Right ventricle myocardium superior (tissue), 1 donor: Measurements from ENCODE around the gene MCTP1. TPM values are rescaled to one million over a fixed set of nuclear protein-coding genes. Genes with fewer than 3 reads are reported as not detected.
"Not testable (repeated sequence)": the region's sequence is repeated elsewhere in the genome, so short reads cannot be mapped to it uniquely, and the experiment has no call there.

ENCODE experiments used
- ATAC-seq: fragments of 200-7000 bp; cut with Tn5 transposase; one replicate; pipeline ENCODE4 v1.9.1; 2020; ENCODE audit warnings: mild to moderate bottlenecking; ENCODE audit not compliant: poor library complexity
- DNase-seq: peaks from one replicate; pipeline ENCODE4 v3.0.0-alpha.2; 2020
- intact Hi-C: fragments of 100-400 bp; cut with DNase I; formaldehyde crosslinking; loops from one replicate; pipeline ENCODE4 v1.11.2; 2022
- total RNA-seq: library from RNA; stranded (reverse); fragmentation: NEBNext Ultra II Directional; extraction: Animal tissue kit (Norgen Biotek cat#: 25700); gene quantifications from one replicate; pipeline ENCODE4 v1.2.1, GENCODE V29; 2021
- donor health status: DM: no; HTN: yes; CAD: no; lungs with severe emphysema.

MCTP1 gene
- total RNA-seq, 1 donor from 2014 or later, result 7.1 TPM

- DNase-seq (no peak), ATAC-seq (no peak)
- intact Hi-C loops, result no loop called here
These were observed 261.8 kb downstream of the MCTP1 start for GRCh38 chr5:95022967-95023695.

- no peak for ATAC-seq
- DNase-seq, result no peak
- intact Hi-C loops, result no loop called here
These were observed 264.5 kb downstream of the MCTP1 start for GRCh38 chr5:95020345-95020744.

- ATAC-seq, result no peak
- intact Hi-C loops, result no loop called here
These were observed 265.9 kb downstream of the MCTP1 start for GRCh38 chr5:95018946-95019345.

GRCh38 chr5:95018511-95018910 lies 266.4 kb downstream of the MCTP1 start:
- intact Hi-C loops, result no loop called here
- no peak for ATAC-seq
- no peak for DNase-seq

More at GRCh38 chr5:95018946-95019345, 265.9 kb downstream of the MCTP1 start:
- no peak for DNase-seq

- intact Hi-C loops, result no loop called here
- no peak for ATAC-seq
These were observed 275.1 kb downstream of the MCTP1 start for GRCh38 chr5:95009812-95010211.

GRCh38 chr5:95007921-95008597 lies 276.8 kb downstream of the MCTP1 start:
- ATAC-seq, result no peak
- intact Hi-C loops, result no loop called here
- DNase-seq, result no peak

More at GRCh38 chr5:95009812-95010211, 275.1 kb downstream of the MCTP1 start:
- DNase-seq, result no peak

- ATAC-seq, result no peak
- DNase-seq, result no peak
- intact Hi-C loops, result no loop called here
These were observed 279.1 kb downstream of the MCTP1 start for GRCh38 chr5:95005811-95006210.

GRCh38 chr5:94998670-94999069 lies 286.2 kb downstream of the MCTP1 start:
- intact Hi-C loops, result no loop called here
- no peak for ATAC-seq
- no peak for DNase-seq

GRCh38 chr5:94994537-94994936 lies 290.4 kb downstream of the MCTP1 start:
- ATAC-seq, intact Hi-C loops, DNase-seq: not testable (repeated sequence)

GRCh38 chr5:94993491-94993890 lies 291.4 kb downstream of the MCTP1 start:
- ATAC-seq (no peak), DNase-seq (no peak)
- intact Hi-C loops, result no loop called here

- no peak for DNase-seq
- ATAC-seq, result no peak
- intact Hi-C loops, result no loop called here
These were observed 292.6 kb downstream of the MCTP1 start for GRCh38 chr5:94992325-94992724.

- no peak for ATAC-seq
- DNase-seq, result no peak
- intact Hi-C loops, result no loop called here
These were observed 300.9 kb downstream of the MCTP1 start for GRCh38 chr5:94983861-94984535.

- DNase-seq, result no peak
- ATAC-seq, result no peak
- intact Hi-C loops, result no loop called here
These were observed 307.5 kb downstream of the MCTP1 start for GRCh38 chr5:94977437-94977836.

- no peak for DNase-seq
- no peak for ATAC-seq
- intact Hi-C loops, result no loop called here
These were observed 308.0 kb downstream of the MCTP1 start for GRCh38 chr5:94976853-94977252.

GRCh38 chr5:94972268-94972667 lies 312.6 kb downstream of the MCTP1 start:
- no peak for ATAC-seq
- no peak for DNase-seq
- intact Hi-C loops, result no loop called here

GRCh38 chr5:94969174-94969573 lies 315.7 kb downstream of the MCTP1 start:
- intact Hi-C loops, result loop anchor here (10.0 kb wide), 1 partner anchor 266 kb away; no protein-coding TSS in a partner anchor
- no peak for DNase-seq
- ATAC-seq, result no peak

- peak; percentile 66 for ATAC-seq
- no peak for DNase-seq
These were observed 316.3 kb downstream of the MCTP1 start for GRCh38 chr5:94968507-94969095.

GRCh38 chr5:94967525-94967924 lies 317.4 kb downstream of the MCTP1 start:
- ATAC-seq, result no peak
- DNase-seq, result no peak
- intact Hi-C loops, result loop anchor here (10.0 kb wide), 1 partner anchor 267 kb away; no protein-coding TSS in a partner anchor

More at GRCh38 chr5:94968507-94969095, 316.3 kb downstream of the MCTP1 start:
- intact Hi-C loops, result loop anchor here (10.0 kb wide), 1 partner anchor 266 kb away; no protein-coding TSS in a partner anchor

GRCh38 chr5:94959279-94959678 lies 325.6 kb downstream of the MCTP1 start:
- ATAC-seq, DNase-seq, intact Hi-C loops: not testable (repeated sequence)
